Lower leg skin (tissue), 4 donors: ENCODE data around the gene WDR91. TPM values are rescaled to one million over a fixed set of nuclear protein-coding genes. Genes with fewer than 3 reads are reported as not detected.

ENCODE experiments used
- DNase-seq, 2 donors: peaks; one replicate each; pipeline ENCODE4 v3.0.0-alpha.2; 2019; ENCODE audit warnings: low spot score in 2 of 2
- H3K4me3 ChIP-seq: fragments of 200-600 bp; sonication (generic); 2 replicates; pipeline ENCODE4 v1.5.1; 2017; ENCODE audit warnings: mild to moderate bottlenecking, low read depth; ENCODE audit not compliant: poor library complexity, severe bottlenecking
- CTCF ChIP-seq, 3 donors: fragments of 450-650 bp; IDR thresholded peaks; one replicate each; pipeline ENCODE4 v1.5.1; 2016; ENCODE audit warnings: antibody characterized with exemption in 3 of 3, mild to moderate bottlenecking in 3 of 3, moderate library complexity in 2 of 3
- POLR2A ChIP-seq, 2 donors: fragments of 450-650 bp; IDR thresholded peaks; one replicate each; pipeline ENCODE4 v1.6.1; 2016 to 2017; ENCODE audit warnings: antibody characterized with exemption in 2 of 2, mild to moderate bottlenecking in 1 of 2, moderate library complexity in 1 of 2
- WGBS, 2 donors: methylation state at CpG; one replicate each; pipeline ENCODE4 v1.1.5; 2018; 5-methylcytosine and 5-hydroxymethylcytosine counted together
- intact Hi-C: fragments of 100-400 bp; cut with DNase I; formaldehyde crosslinking; loops from one replicate; pipeline ENCODE4 v1.15.0; 2023; ENCODE audit warnings: low total_unique reads
- total RNA-seq, 4 donors: library from RNA; depleted of rRNA; stranded (reverse); fragments of >200 nt; gene quantifications; one replicate each; pipeline ENCODE4 v1.1.0, GENCODE V29; 2016

Gene WDR91
- total RNA-seq, 4 donors from 2014 or later, result 16.7 to 25.0 (median 20.8) TPM

- WGBS, 2 donors, result 88 to 89% methylated on average over 1 of the region's 1 CpG
Observed at GRCh38 chr7:135156290-135156689, 55.0 kb downstream of the WDR91 start.

GRCh38 chr7:135154734-135155133, 56.6 kb downstream of the WDR91 start:
- DNase-seq, result no peak
- H3K4me3 ChIP-seq, result no peak overlapping the region
- TF ChIP-seq POLR2A (IDR thresholded peaks at IDR 0.05) (no peak), CTCF (IDR thresholded peaks at IDR 0.05) (no peak)
- intact Hi-C loops, result no loop called here
- WGBS, 2 donors, result 94 to 100% methylated on average over 1 of the region's 1 CpG

More at GRCh38 chr7:135156290-135156689, 55.0 kb downstream of the WDR91 start:
- DNase-seq, result no peak
- intact Hi-C loops, result no loop called here
- no peak overlapping the region for H3K4me3 ChIP-seq
- TF ChIP-seq POLR2A (IDR thresholded peaks at IDR 0.05), result no peak
- no peak for TF ChIP-seq CTCF (IDR thresholded peaks at IDR 0.05)

- DNase-seq, result no peak
- intact Hi-C loops, result no loop called here
- H3K4me3 ChIP-seq, result no peak overlapping the region
- WGBS, 2 donors, result 97 to 100% methylated on average over 1 of the region's 1 CpG
- no peak for TF ChIP-seq CTCF (IDR thresholded peaks at IDR 0.05)
- no peak for TF ChIP-seq POLR2A (IDR thresholded peaks at IDR 0.05)
Observed at GRCh38 chr7:135152442-135152841, 58.9 kb downstream of the WDR91 start.

GRCh38 chr7:135151533-135151932, 59.8 kb downstream of the WDR91 start:
- WGBS, 2 donors, result 67 to 82% methylated on average over 6 of the region's 6 CpGs
- no peak for DNase-seq
- TF ChIP-seq POLR2A (IDR thresholded peaks at IDR 0.05), result no peak
- no peak for TF ChIP-seq CTCF (IDR thresholded peaks at IDR 0.05)
- intact Hi-C loops, result no loop called here
- H3K4me3 ChIP-seq, result no peak overlapping the region

GRCh38 chr7:135151132-135151531, 60.2 kb downstream of the WDR91 start:
- intact Hi-C loops, result no loop called here
- no peak overlapping the region for H3K4me3 ChIP-seq
- 83 to 97% methylated on average over 2 of the region's 2 CpGs for WGBS, 2 donors
- no peak for TF ChIP-seq POLR2A (IDR thresholded peaks at IDR 0.05)
- TF ChIP-seq CTCF (IDR thresholded peaks at IDR 0.05), result no peak
- no peak for DNase-seq

GRCh38 chr7:135150072-135150782, 61.1 kb downstream of the WDR91 start:
- H3K4me3 ChIP-seq, result no peak overlapping the region
- no peak for TF ChIP-seq CTCF (IDR thresholded peaks at IDR 0.05)
- TF ChIP-seq POLR2A (IDR thresholded peaks at IDR 0.05), result no peak
- 62 to 69% methylated on average over 8 of the region's 8 CpGs for WGBS, 2 donors
- no peak for DNase-seq
- intact Hi-C loops, result no loop called here
